ENCODE measurements around the gene PARP16. TPM values are rescaled to one million over a fixed set of nuclear protein-coding genes. Genes with fewer than 3 reads are reported as not detected.

The PARP16 gene
- total RNA-seq, 1 experiment from 2014 or later = 4.7 TPM

DNA sequence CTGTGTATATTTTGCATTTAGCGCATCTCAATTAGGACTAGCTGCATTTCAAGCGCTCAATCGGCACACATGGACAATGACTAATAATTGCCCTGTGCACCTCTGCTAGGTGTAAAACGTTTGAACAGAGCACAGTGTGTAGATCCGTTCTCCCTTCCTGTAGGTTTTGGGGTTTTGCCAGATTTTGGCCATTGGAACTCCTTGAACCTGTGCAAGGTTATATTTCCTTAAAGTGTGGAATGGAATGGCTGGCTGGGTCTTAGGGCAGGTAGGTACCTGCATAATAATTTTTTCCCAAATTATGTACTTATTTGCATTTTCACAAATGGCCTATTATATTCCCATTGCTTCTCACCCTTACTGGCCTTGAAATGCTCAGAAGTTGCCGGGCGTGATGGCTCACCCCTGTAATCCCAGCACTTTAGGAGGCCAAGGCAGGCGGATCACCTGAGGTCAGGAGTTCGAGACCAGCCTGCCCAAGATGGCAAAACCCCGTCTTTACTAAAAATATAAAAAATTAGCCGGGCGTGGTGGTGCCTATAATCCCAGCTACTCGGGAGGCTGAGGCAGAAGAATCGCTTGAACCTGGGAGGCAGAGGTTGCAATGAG lies 18.6 kb upstream of the PARP16 start (continued):
- TF ChIP-seq, protein P1, sequence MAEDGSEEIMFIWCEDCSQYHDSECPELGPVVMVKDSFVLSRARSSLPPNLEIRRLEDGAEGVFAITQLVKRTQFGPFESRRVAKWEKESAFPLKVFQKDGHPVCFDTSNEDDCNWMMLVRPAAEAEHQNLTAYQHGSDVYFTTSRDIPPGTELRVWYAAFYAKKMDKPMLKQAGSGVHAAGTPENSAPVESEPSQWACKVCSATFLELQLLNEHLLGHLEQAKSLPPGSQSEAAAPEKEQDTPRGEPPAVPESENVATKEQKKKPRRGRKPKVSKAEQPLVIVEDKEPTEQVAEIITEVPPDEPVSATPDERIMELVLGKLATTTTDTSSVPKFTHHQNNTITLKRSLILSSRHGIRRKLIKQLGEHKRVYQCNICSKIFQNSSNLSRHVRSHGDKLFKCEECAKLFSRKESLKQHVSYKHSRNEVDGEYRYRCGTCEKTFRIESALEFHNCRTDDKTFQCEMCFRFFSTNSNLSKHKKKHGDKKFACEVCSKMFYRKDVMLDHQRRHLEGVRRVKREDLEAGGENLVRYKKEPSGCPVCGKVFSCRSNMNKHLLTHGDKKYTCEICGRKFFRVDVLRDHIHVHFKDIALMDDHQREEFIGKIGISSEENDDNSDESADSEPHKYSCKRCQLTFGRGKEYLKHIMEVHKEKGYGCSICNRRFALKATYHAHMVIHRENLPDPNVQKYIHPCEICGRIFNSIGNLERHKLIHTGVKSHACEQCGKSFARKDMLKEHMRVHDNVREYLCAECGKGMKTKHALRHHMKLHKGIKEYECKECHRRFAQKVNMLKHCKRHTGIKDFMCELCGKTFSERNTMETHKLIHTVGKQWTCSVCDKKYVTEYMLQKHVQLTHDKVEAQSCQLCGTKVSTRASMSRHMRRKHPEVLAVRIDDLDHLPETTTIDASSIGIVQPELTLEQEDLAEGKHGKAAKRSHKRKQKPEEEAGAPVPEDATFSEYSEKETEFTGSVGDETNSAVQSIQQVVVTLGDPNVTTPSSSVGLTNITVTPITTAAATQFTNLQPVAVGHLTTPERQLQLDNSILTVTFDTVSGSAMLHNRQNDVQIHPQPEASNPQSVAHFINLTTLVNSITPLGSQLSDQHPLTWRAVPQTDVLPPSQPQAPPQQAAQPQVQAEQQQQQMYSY (CRISPR knock-in tag; IDR thresholded peaks at IDR 0.05) = no peak
- TF ChIP-seq SOX15 (CRISPR knock-in tag; IDR thresholded peaks at IDR 0.05) = no peak
- TF ChIP-seq CTCF (IDR thresholded peaks at IDR 0.05) = no peak

- Mint-ChIP-seq H3K4me1 (peaks cover 24% of the 10 kb centered on the region), H3K27me3 (ENCODE audit: low read depth) (no peaks in the 10 kb centered on the region), H3K9me3 (peaks cover 6% of the 10 kb centered on the region), H3K27ac (peak within 1 kb of the TSS; percentile 99), H3K36me3 (no peaks in the 10 kb centered on the region), H3K4me3 (peak within 1 kb of the TSS; percentile 81)
- peak; percentile 67 for DNase-seq (ENCODE audit: low spot score)
- ChIA-PET CTCF (interaction anchor here (0.6 to 1.3 kb wide), 8 partner anchors 14 to 203 kb away, joined by 3 to 6 read pairs (median 4); partner anchors contain the start of gene PARP16), POLR2A (interaction anchor here (0.6 to 2.4 kb wide), 15 partner anchors 9 to 565 kb away, joined by 3 to 16 read pairs (median 3); partner anchors contain the start of genes CLPX, PARP16, RAB11A and RNU5A-1)
- ATAC-seq = peak; percentile 75
- TF ChIP-seq CREB1 (CRISPR knock-in tag; IDR thresholded peaks at IDR 0.05) = peak; percentile 56; the same call in 1 of the 2 replicates
- peak; percentile 96 for TF ChIP-seq SOX15 (CRISPR knock-in tag; IDR thresholded peaks at IDR 0.05)
- TF ChIP-seq, protein P2, sequence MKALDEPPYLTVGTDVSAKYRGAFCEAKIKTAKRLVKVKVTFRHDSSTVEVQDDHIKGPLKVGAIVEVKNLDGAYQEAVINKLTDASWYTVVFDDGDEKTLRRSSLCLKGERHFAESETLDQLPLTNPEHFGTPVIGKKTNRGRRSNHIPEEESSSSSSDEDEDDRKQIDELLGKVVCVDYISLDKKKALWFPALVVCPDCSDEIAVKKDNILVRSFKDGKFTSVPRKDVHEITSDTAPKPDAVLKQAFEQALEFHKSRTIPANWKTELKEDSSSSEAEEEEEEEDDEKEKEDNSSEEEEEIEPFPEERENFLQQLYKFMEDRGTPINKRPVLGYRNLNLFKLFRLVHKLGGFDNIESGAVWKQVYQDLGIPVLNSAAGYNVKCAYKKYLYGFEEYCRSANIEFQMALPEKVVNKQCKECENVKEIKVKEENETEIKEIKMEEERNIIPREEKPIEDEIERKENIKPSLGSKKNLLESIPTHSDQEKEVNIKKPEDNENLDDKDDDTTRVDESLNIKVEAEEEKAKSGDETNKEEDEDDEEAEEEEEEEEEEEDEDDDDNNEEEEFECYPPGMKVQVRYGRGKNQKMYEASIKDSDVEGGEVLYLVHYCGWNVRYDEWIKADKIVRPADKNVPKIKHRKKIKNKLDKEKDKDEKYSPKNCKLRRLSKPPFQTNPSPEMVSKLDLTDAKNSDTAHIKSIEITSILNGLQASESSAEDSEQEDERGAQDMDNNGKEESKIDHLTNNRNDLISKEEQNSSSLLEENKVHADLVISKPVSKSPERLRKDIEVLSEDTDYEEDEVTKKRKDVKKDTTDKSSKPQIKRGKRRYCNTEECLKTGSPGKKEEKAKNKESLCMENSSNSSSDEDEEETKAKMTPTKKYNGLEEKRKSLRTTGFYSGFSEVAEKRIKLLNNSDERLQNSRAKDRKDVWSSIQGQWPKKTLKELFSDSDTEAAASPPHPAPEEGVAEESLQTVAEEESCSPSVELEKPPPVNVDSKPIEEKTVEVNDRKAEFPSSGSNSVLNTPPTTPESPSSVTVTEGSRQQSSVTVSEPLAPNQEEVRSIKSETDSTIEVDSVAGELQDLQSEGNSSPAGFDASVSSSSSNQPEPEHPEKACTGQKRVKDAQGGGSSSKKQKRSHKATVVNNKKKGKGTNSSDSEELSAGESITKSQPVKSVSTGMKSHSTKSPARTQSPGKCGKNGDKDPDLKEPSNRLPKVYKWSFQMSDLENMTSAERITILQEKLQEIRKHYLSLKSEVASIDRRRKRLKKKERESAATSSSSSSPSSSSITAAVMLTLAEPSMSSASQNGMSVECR (CRISPR knock-in tag; IDR thresholded peaks at IDR 0.05; ENCODE audit: borderline replicate concordance) = no peak
- 0 out of 2 replicates have a peak, but pooled peaks have one; percentile 22 for TF ChIP-seq ZNF232 (CRISPR knock-in tag; IDR thresholded peaks at IDR 0.05)
- TF ChIP-seq, protein P1 (CRISPR knock-in tag; IDR thresholded peaks at IDR 0.05) = no peak
- no peak for TF ChIP-seq FOXP1 (CRISPR knock-in tag; IDR thresholded peaks at IDR 0.05; ENCODE audit: borderline replicate concordance)
- no peak for TF ChIP-seq USF2 (CRISPR knock-in tag; IDR thresholded peaks at IDR 0.05)
- TF ChIP-seq NFE2L1 (CRISPR knock-in tag; IDR thresholded peaks at IDR 0.05) = peak; percentile 62; the same call in 1 of the 2 replicates
- peak; percentile 84; the same call in 1 of the 2 replicates for TF ChIP-seq CREM (CRISPR knock-in tag; IDR thresholded peaks at IDR 0.05)
- TF ChIP-seq ZNF281 (CRISPR knock-in tag; IDR thresholded peaks at IDR 0.05) = no peak
- TF ChIP-seq CBFB (CRISPR knock-in tag; IDR thresholded peaks at IDR 0.05; ENCODE audit: low read depth) = 0 out of 2 replicates have a peak, but pooled peaks have one; percentile 75
- 0 out of 2 replicates have a peak, but pooled peaks have one; percentile 17 for TF ChIP-seq ZNF396 (CRISPR knock-in tag; IDR thresholded peaks at IDR 0.05; ENCODE audit: borderline replicate concordance)
Measured at GRCh38 chr15:65304381-65305149, 17.9 kb upstream of the PARP16 start, which contains the start of gene RNU5B-1. RNU5B-1 (plus strand) TSS chr15:65304677.
